HFF-Myc (cell line): ENCODE data around the gene GSTM2.

ENCODE experiments used
- DNase-seq: peaks from one replicate; pipeline ENCODE4 v3.0.0-alpha.2; 2011; ENCODE audit warnings: low read depth; ENCODE audit errors: extremely low read depth
- H3K4me3 ChIP-seq: replicated peaks from 2 replicates; pipeline ENCODE4 v1.5.1; 2011; ENCODE audit warnings: low read depth, mild to moderate bottlenecking, control low read depth, low read length
- CTCF ChIP-seq: IDR thresholded peaks from 2 replicates; pipeline ENCODE4 v1.5.1; 2012; ENCODE audit warnings: mild to moderate bottlenecking, low read depth, low read length, control low read depth; ENCODE audit errors: missing control alignments

GSTM2 gene

GRCh38 chr1:109667452-109668122 is at the start of gene GSTM2:
Gene GSTM2, plus strand, starts transcription at chr1:109668057. Its CDS starts 59 bp downstream, at chr1:109668116.
- TF ChIP-seq CTCF, result no peak
- H3K4me3 ChIP-seq, result peak within 1 kb of the TSS; percentile 43
- DNase-seq, result peak; percentile 30

DNA sequence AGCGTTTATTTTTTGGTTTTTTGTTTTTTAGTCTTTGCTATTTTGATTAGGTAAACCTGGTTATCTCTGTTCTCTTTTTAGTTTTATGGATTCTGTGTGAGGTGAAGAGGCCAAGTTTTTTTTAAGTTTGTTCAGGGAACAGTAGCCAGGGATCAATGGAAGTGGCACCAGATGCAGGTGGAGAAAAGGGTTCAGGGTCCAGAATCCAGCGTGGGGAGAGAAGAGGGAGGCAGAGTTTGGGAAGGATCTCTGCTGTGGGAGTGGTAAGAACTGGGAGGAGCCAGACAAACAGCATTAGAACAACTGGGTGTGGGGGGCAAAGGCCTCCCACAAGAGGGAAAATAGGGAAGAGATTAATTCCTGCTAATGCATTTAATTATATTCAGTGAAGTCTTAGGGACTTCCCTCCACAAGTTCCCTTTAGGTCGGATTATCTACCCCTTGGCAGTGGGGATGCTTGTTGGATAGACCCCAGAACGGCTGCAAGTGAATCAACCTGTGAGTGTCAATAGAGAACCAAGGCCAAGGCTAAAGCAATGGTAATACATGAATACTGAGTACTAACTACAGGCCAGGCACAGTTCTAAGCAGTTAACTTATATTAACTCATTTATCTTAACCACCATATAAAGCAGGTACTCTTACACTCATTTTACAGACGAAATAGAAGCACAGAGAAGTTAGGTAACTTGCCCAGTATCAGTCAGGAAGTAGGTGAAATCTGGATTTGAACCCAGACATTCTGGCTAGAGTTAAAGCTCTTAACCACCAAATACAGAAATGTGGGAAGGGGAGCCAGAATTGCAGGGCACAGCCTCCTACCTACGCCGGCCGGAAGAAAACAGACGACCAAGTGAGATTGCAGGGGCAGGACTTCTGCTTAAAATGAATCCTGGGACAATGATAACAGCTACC is 48.9 kb upstream of the GSTM2 start:
- DNase-seq, result no peak
- TF ChIP-seq CTCF, result no peak
- peak overlapping the region; percentile 98 for H3K4me3 ChIP-seq

- no peak for TF ChIP-seq CTCF
- peak within 1 kb of the TSS; percentile 98 for H3K4me3 ChIP-seq
- no peak for DNase-seq
These were observed 48.1 kb upstream of the GSTM2 start, which contains the start of the genes AMPD2 and GNAT2 for GRCh38 chr1:109619576-109620400. Gene AMPD2, plus strand, starts transcription at chr1:109619837. Its CDS starts 1,339 bp downstream, at chr1:109621176. Gene GNAT2, minus strand, starts transcription at chr1:109619616. Its CDS starts 6,746 bp downstream, at chr1:109612870.

- no peak for TF ChIP-seq CTCF
- peak overlapping the region; percentile 98 for H3K4me3 ChIP-seq
- no peak for DNase-seq
These were observed 47.5 kb upstream of the GSTM2 start for GRCh38 chr1:109620401-109620791.

DNA sequence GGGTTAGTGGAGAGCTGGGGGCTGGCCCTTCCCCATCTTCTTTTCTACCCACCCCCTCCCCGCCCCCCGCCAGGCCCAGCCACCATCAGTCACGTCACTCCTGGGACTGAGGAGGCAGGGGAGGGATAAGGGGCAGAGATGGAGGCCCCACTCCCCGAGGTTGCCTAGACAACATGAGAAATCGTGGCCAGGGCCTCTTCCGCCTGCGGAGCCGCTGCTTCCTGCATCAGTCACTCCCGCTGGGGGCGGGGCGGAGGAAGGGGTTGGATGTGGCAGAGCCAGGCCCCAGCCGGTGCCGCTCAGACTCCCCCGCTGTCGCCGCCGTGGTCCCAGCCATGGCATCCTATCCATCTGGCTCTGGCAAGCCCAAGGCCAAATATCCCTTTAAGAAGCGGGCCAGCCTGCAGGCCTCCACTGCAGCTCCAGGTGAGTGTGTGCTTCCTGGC is 47.0 kb upstream of the GSTM2 start:
- peak; percentile 72 for DNase-seq
- H3K4me3 ChIP-seq, result peak overlapping the region; percentile 98
- no peak for TF ChIP-seq CTCF
